Measurements from ENCODE around the gene DUSP9.

- TF ChIP-seq POLR2AphosphoS5 (IDR thresholded peaks at IDR 0.05; ENCODE audit: low read depth, low read length): no peak
- TF ChIP-seq TAF1 (IDR thresholded peaks at IDR 0.05; ENCODE audit: borderline replicate concordance, insufficient read depth, low read length): no peak
- no peak for TF ChIP-seq REST (IDR thresholded peaks at IDR 0.05; ENCODE audit: insufficient read depth in 1 of 2, low read depth in 2 of 2, low read length in 2 of 2)
- TF ChIP-seq SIN3A (IDR thresholded peaks at IDR 0.05; ENCODE audit: borderline replicate concordance, insufficient read depth, low read length): no peak
- TF ChIP-seq FOXP2 (optimal IDR thresholded peaks at IDR 0.05; ENCODE audit: borderline replicate concordance, extremely low read depth, extremely low read length, insufficient read depth): no peak
Observed at GRCh38 chrX:153688911-153689590, 42.0 kb downstream of the DUSP9 start.
